SIG-M5 treated with dmso at 0.1 percent for 504 hours (cell line): ENCODE measurements around the gene CHRM1.
"Not testable (repeated sequence)": the region's sequence is repeated elsewhere in the genome, so short reads cannot be mapped to it uniquely, and the experiment has no call there.

Experiments
- DNase-seq: peaks from one replicate; lab custom pipeline; 2025; ENCODE audit not compliant: unreplicated experiment; lab: John Stamatoyannopoulos, UW

Gene CHRM1

GRCh38 chr11:62879235-62879978, 41.8 kb downstream of the CHRM1 start:
- no peak for DNase-seq

DNA sequence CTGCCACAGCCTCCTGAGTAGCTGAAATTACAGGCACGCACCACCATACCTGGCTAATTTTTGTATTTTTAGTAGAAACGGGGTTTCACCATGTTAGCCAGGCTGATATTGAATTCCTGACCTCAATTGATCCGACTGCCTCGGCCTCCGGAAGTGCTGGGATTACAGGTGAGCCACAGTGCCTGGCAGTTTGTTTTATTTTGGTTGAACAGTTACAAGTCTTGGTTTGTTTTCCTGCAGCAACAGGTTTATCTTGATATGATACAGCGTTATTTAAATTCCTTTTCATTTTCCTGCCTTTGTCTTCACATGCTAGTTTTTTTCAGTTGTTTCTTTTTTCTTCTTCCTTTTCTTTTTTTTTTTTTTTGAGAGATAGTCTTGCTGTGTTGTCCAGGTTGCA, 44.5 kb downstream of the CHRM1 start:
- DNase-seq = no peak

- DNase-seq = no peak
Measured at GRCh38 chr11:62875698-62876478, 45.3 kb downstream of the CHRM1 start.

DNA sequence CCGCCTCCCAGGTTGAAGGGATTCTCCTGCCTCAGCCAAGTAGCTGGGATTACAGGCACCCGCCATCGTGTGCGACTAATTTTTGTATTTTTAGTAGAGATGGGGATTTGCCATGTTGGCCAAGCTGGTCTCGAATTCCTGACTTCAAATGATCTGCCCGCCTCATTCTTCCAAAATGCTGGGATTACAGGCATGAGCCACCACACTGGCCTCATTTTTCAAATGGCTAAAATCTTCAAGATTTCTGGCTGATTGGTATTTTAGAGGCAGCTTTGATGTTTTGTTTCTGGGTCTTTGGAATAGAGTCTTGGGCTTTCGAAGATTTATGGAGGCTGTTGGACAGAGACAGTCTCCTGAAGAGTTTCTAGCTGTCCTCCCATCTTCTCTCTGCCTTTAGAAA, 46.3 kb downstream of the CHRM1 start:
- no peak for DNase-seq

GRCh38 chr11:62865635-62866034, 55.5 kb downstream of the CHRM1 start:
- DNase-seq = no peak

DNA sequence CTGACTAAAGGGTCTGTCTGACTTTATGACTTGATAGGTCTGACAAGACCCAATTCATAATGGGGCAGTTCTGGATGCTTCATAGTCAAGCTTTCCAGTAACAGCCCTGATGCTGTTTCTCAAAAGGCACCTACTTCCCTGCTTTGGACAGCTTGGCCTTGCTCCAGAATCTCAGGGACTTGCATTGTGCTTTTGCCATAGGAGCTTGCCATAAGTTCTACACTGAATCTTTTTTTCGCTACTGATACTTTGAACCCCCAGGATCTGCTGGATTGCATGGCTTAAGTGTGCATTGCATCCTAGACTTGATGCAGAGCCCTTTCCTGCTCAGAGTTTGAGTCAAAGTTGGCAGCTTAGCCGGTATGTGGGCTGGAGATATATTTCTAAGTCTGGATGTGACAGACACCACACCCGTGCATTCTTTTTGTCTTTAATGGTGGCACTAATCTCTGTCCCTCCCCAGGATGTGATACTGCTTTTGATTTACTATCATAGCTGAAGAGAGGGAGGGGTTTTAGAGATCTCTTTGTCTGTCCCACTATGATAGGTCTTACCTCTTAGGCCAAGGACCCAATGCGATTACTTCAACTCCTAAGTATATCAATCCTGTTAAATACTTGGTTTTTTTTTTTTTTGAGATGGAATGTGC, 57.4 kb downstream of the CHRM1 start:
- no peak for DNase-seq

GRCh38 chr11:62861564-62862192, 59.5 kb downstream of the CHRM1 start:
- not testable (repeated sequence) for DNase-seq

DNA sequence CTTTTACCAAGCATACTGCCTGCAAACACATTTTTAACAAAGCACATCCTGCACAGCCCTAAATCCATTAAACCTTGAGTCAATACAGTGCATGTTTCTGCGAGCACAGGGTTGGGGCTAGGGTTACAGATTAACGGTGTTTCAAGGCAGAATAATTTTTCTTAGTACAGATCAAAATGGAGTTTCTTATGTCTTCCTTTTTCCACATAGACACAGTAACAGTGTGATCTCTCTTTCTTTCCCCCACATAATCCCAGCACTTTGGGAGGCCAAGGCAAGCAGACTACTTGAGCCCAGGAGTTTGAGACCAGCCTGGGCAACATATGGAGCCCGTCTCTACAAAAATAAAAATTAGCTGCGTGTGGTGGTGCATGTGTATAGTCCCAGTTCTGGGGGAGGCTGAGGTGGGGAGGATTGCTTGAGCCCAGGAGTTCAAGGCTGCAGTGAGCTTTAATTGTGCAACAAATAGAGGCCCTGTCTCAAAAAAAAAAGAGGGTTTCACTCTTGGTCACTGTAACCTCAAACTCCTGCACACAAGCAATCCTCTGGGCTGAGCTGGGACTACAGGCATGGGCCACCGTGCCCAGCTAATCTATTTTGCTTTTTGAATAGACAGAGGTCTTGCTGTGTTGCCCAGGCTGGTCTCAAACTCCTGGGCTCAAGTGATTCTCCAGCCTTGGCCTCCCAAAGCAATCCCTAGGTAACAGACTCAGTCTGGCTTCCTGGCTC, 60.2 kb downstream of the CHRM1 start:
- peak; percentile 54 for DNase-seq

DNA sequence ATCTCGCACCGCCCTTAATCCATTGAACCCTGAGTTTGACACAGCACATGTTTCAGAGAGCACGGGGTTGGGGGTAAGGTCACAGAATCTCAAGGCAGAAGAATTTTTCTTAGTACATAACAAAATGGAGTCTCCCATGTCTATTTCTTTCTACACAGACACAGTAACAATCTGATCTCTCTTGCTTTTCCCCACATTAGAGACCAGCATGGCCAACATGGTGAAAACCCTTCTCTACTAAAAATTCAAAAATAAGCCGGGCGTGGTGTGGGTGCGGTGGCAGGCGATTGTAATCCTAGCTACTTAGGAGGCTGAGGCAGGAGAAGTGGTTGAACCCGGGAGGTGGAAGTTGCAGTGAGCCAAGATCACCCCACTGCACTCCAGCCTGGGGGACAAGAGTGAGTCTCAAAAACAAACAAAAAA, 61.9 kb downstream of the CHRM1 start:
- DNase-seq = not testable (repeated sequence)
